ENCODE results near the gene ATP11A. TPM values are rescaled to one million over a fixed set of nuclear protein-coding genes. Genes with fewer than 3 reads are reported as not detected.

The ATP11A gene
- total and polyA plus RNA-seq, 2 experiments from 2014 or later: 12.3 to 52.6 TPM

- no peak overlapping the region for H3K27ac Mint-ChIP-seq
- H3K4me2 ChIP-seq: no peak overlapping the region
- H3K36me3 ChIP-seq (ENCODE audit: insufficient read depth): peaks cover 16% of the 10 kb centered on the region
- no peaks in the 10 kb centered on the region for H3K9me2 ChIP-seq (ENCODE audit: insufficient read depth)
- no peak overlapping the region for H3K27ac ChIP-seq (ENCODE audit: low read depth)
- H3K4me1 ChIP-seq (ENCODE audit: insufficient read depth): no peaks in the 10 kb centered on the region
- H3K4me3 ChIP-seq: no peak overlapping the region
- DNase-seq (ENCODE audit: low spot score) (no peak), ATAC-seq (no peak)
- TF ChIP-seq ZNF114 (CRISPR knock-in tag; IDR thresholded peaks at IDR 0.05) (no peak), STAT1 (IDR thresholded peaks at IDR 0.05; ENCODE audit: unreplicated experiment) (no peak), EZH2phosphoT487 (IDR thresholded peaks at IDR 0.05; ENCODE audit: unreplicated experiment) (no peak), EZH2 (IDR thresholded peaks at IDR 0.05; ENCODE audit: low read depth, unreplicated experiment) (no peak), CREB1 (CRISPR knock-in tag; IDR thresholded peaks at IDR 0.05; ENCODE audit: low read depth) (no peak)
- TF ChIP-seq, protein P1, sequence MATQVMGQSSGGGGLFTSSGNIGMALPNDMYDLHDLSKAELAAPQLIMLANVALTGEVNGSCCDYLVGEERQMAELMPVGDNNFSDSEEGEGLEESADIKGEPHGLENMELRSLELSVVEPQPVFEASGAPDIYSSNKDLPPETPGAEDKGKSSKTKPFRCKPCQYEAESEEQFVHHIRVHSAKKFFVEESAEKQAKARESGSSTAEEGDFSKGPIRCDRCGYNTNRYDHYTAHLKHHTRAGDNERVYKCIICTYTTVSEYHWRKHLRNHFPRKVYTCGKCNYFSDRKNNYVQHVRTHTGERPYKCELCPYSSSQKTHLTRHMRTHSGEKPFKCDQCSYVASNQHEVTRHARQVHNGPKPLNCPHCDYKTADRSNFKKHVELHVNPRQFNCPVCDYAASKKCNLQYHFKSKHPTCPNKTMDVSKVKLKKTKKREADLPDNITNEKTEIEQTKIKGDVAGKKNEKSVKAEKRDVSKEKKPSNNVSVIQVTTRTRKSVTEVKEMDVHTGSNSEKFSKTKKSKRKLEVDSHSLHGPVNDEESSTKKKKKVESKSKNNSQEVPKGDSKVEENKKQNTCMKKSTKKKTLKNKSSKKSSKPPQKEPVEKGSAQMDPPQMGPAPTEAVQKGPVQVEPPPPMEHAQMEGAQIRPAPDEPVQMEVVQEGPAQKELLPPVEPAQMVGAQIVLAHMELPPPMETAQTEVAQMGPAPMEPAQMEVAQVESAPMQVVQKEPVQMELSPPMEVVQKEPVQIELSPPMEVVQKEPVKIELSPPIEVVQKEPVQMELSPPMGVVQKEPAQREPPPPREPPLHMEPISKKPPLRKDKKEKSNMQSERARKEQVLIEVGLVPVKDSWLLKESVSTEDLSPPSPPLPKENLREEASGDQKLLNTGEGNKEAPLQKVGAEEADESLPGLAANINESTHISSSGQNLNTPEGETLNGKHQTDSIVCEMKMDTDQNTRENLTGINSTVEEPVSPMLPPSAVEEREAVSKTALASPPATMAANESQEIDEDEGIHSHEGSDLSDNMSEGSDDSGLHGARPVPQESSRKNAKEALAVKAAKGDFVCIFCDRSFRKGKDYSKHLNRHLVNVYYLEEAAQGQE (IDR thresholded peaks at IDR 0.05; ENCODE audit: unreplicated experiment): no peak
- TF ChIP-seq, protein P2, sequence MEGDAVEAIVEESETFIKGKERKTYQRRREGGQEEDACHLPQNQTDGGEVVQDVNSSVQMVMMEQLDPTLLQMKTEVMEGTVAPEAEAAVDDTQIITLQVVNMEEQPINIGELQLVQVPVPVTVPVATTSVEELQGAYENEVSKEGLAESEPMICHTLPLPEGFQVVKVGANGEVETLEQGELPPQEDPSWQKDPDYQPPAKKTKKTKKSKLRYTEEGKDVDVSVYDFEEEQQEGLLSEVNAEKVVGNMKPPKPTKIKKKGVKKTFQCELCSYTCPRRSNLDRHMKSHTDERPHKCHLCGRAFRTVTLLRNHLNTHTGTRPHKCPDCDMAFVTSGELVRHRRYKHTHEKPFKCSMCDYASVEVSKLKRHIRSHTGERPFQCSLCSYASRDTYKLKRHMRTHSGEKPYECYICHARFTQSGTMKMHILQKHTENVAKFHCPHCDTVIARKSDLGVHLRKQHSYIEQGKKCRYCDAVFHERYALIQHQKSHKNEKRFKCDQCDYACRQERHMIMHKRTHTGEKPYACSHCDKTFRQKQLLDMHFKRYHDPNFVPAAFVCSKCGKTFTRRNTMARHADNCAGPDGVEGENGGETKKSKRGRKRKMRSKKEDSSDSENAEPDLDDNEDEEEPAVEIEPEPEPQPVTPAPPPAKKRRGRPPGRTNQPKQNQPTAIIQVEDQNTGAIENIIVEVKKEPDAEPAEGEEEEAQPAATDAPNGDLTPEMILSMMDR (conservative IDR thresholded peaks at IDR 0.05; ENCODE audit: low read depth in 2 of 2): no peak
- H3K27me3 Mint-ChIP-seq (ENCODE audit: insufficient read depth, low read depth, poor library complexity): peaks cover 6% of the 10 kb centered on the region
- no peaks in the 10 kb centered on the region for H4K20me1 ChIP-seq (replicated peaks; ENCODE audit: insufficient read depth)
- H2AFZ ChIP-seq: no peak overlapping the region
- H3K4me1 Mint-ChIP-seq: no peaks in the 10 kb centered on the region; the same call in 2 of the 3 replicates
- H3F3A ChIP-seq (replicated peaks; ENCODE audit: low read depth): no peaks in the 10 kb centered on the region
- peaks cover 81% of the 10 kb centered on the region for H3K36me3 Mint-ChIP-seq (ENCODE audit: low read depth)
- H3K27me3 ChIP-seq (ENCODE audit: insufficient read depth): no peaks in the 10 kb centered on the region
- H3K9me3 Mint-ChIP-seq: peaks cover 19% of the 10 kb centered on the region
- no peaks in the 10 kb centered on the region for H3K79me2 ChIP-seq (replicated peaks; ENCODE audit: insufficient read depth)
- no peak overlapping the region for H3K4me3 Mint-ChIP-seq
Observed at GRCh38 chr13:112813552-112813951, 123.7 kb downstream of the ATP11A start.

DNA sequence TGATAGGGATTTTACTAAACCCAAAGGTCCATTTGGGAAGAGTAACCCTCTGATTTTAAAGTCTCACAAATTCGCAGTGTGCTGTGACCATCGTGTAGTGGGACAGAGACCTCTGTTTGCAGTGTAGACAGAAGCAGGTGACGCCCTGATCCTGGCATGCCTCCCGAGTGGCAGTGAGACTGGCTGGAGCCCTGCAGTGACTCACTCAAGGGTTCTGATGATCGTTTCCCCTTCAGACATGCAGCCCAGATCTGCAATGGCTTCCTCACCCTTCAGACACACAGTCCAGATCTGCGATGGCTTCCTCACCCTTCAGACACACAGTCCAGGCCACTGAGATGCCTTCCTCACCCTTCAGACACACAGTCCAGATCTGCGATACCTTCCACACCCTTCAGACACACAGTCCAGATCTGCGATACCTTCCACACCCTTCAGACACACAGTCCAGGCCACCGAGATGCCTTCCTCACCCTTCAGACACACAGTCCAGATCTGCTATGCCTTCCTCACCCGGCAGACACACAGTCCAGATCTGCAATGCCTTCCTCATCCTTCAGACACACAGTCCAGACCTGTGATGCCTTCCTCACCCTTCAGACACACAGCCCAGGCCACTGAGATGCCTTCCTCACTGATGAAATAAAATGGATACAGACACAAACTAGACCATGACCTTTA lies 125.2 kb downstream of the ATP11A start:
- no peak for DNase-seq (ENCODE audit: low spot score)
- H3K4me3 ChIP-seq: no peak overlapping the region
- H3K4me1 ChIP-seq (ENCODE audit: insufficient read depth): no peaks in the 10 kb centered on the region
- no peak overlapping the region for H3K27ac ChIP-seq (ENCODE audit: low read depth)
- no peak overlapping the region for H3K27ac Mint-ChIP-seq
- no peaks in the 10 kb centered on the region for H3F3A ChIP-seq (replicated peaks; ENCODE audit: low read depth)
- H3K27me3 Mint-ChIP-seq (ENCODE audit: insufficient read depth, low read depth, poor library complexity): peaks cover 10% of the 10 kb centered on the region
- ATAC-seq: no peak
- no peak overlapping the region for H2AFZ ChIP-seq
- H3K79me2 ChIP-seq (replicated peaks; ENCODE audit: insufficient read depth): no peaks in the 10 kb centered on the region
- H3K9me2 ChIP-seq (ENCODE audit: insufficient read depth): no peaks in the 10 kb centered on the region
- H3K4me2 ChIP-seq: no peak overlapping the region
- no peaks in the 10 kb centered on the region for H3K4me1 Mint-ChIP-seq
- peaks cover 89% of the 10 kb centered on the region for H3K36me3 Mint-ChIP-seq (ENCODE audit: low read depth)
- H3K4me3 Mint-ChIP-seq: no peak overlapping the region
- peaks cover 23% of the 10 kb centered on the region for H3K36me3 ChIP-seq (ENCODE audit: insufficient read depth)
- H3K27me3 ChIP-seq (ENCODE audit: insufficient read depth): no peaks in the 10 kb centered on the region
- no peaks in the 10 kb centered on the region for H4K20me1 ChIP-seq (replicated peaks; ENCODE audit: insufficient read depth)
- TF ChIP-seq EZH2phosphoT487 (IDR thresholded peaks at IDR 0.05; ENCODE audit: unreplicated experiment): no peak
- no peak for TF ChIP-seq CREB1 (CRISPR knock-in tag; IDR thresholded peaks at IDR 0.05; ENCODE audit: low read depth)
- peaks cover 27% of the 10 kb centered on the region for H3K9me3 Mint-ChIP-seq

Data from GM23338 (cell line).